ENCODE results near the gene ARHGAP30.

DNA sequence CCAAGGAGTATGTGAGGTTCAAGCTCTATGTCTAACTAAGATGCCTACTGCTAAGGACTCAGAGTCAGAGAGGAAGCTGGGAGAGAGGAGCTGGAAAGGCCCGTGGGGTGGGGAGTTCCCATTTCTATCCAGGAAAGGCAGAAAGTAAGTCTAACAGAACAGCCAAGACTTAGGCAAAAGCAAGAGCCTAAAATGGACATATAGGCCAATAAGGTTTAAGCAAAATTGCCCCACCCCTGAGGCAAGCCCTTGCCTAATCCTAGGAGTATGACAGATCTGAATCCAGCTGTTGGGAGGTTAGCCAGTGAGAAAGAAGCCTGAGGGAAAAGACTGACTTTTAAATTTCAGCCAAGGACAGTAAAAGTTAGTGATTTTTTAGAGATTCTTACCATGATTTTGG lies 26.8 kb upstream of the ARHGAP30 start:
- TF ChIP-seq, protein P1, sequence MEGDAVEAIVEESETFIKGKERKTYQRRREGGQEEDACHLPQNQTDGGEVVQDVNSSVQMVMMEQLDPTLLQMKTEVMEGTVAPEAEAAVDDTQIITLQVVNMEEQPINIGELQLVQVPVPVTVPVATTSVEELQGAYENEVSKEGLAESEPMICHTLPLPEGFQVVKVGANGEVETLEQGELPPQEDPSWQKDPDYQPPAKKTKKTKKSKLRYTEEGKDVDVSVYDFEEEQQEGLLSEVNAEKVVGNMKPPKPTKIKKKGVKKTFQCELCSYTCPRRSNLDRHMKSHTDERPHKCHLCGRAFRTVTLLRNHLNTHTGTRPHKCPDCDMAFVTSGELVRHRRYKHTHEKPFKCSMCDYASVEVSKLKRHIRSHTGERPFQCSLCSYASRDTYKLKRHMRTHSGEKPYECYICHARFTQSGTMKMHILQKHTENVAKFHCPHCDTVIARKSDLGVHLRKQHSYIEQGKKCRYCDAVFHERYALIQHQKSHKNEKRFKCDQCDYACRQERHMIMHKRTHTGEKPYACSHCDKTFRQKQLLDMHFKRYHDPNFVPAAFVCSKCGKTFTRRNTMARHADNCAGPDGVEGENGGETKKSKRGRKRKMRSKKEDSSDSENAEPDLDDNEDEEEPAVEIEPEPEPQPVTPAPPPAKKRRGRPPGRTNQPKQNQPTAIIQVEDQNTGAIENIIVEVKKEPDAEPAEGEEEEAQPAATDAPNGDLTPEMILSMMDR (IDR thresholded peaks at IDR 0.05): no peak
- TF ChIP-seq POLR2A (IDR thresholded peaks at IDR 0.05) (no peak), EP300 (IDR thresholded peaks at IDR 0.05) (peak in 1 of 2 donors; percentile 58)

All from tibial nerve (tissue), 4 donors.